Hepatocyte (in vitro differentiated cells): ENCODE data around the gene UHRF1.

Source experiments
- CTCF ChIP-seq: fragments of 200-600 bp; sonication (generic); IDR thresholded peaks from 2 replicates; pipeline ENCODE4 v1.5.1; 2016; ENCODE audit warnings: antibody characterized with exemption, mild to moderate bottlenecking; ENCODE audit not compliant: poor library complexity
- EZH2 ChIP-seq: fragments of 200-600 bp; sonication (generic); IDR thresholded peaks from 2 replicates; pipeline ENCODE4 v1.6.1; 2016; ENCODE audit warnings: antibody characterized with exemption, mild to moderate bottlenecking, borderline replicate concordance
- EZH2phosphoT487 ChIP-seq: fragments of 200-600 bp; sonication (generic); IDR thresholded peaks from one replicate; pipeline ENCODE4 v1.6.1; 2018; ENCODE audit warnings: antibody characterized with exemption, mild to moderate bottlenecking, low read depth, moderate library complexity; ENCODE audit not compliant: unreplicated experiment, severe bottlenecking

DNA sequence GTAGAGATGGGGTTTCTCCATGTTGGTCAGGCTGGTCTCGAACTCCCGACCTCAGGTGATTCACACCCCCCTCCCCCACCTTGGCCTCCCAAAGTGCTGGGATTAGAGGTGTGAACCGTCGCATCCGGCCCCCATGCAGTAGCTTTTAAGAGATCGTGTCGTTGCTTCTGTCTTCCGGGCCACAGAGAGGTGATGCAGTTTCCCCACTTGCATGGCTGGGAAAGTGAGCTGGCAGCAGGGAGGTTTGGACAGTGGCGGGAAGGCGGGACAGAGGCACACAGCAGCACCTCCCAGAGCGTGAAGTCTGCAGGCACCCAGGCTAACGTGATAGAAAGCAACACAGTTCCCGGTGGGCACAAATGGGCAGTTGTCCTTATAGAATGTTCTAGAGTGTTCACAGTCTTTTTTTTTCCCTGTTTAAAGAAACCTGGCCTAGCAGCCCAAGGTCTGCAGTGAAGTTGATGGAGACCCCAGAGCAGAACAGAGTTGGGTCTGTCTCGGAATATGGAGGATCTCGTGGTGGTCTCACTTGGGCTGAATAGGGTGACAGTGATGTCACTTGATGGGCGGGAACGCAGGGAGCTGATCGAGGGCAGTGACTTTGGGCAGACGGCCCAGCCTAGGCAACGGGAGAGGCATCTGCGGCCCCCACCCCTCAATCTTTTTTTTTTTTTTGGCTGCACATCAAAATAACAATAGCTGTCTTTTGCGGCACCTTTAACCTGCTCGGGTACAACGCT is 4.9 kb downstream of the UHRF1 start:
- TF ChIP-seq CTCF (no peak), EZH2 (no peak), EZH2phosphoT487 (no peak)
